Body of pancreas (tissue), 4 donors: ENCODE results near the gene BABAM2.

Source experiments
- CTCF ChIP-seq, 7 experiments: fragments of 450-650 bp in 4 of 7; fragments of 200-600 bp in 3 of 7; sonication (generic) in 3 of 7; IDR thresholded peaks; one replicate each; pipeline ENCODE4 v1.5.1; 2016 to 2019; ENCODE audit warnings: antibody characterized with exemption in 7 of 7
- POLR2A ChIP-seq, 3 donors: fragments of 450-650 bp; IDR thresholded peaks; one replicate each; pipeline ENCODE4 v1.6.1; 2016; ENCODE audit warnings: antibody characterized with exemption in 3 of 3, mild to moderate bottlenecking in 2 of 3

- TF ChIP-seq POLR2A (IDR thresholded peaks at IDR 0.05) (no peak), CTCF (IDR thresholded peaks at IDR 0.05) (peak in 1 of 7 experiments; percentile 6)
Observed at GRCh38 chr2:27890924-27891672, 569 bp downstream of the BABAM2 start.
